Subcutaneous abdominal adipose tissue (tissue), 5 donors: ENCODE measurements around the gene SH2D1B.

Source experiments
- H3K27ac ChIP-seq: one replicate; pipeline ENCODE4 v1.7.0; 2013; ENCODE audit warnings: low read depth, mild to moderate bottlenecking, inconsistent platforms, low read length, moderate library complexity
- H3K27me3 ChIP-seq, 5 donors: one replicate each; pipeline ENCODE4 v1.7.0; 2013; ENCODE audit warnings: low read length in 5 of 5, inconsistent platforms in 1 of 5; ENCODE audit not compliant: control insufficient read depth in 5 of 5, insufficient read depth in 4 of 5
- H3K36me3 ChIP-seq, 5 donors: one replicate each; pipeline ENCODE4 v1.7.0; 2013; ENCODE audit warnings: low read length in 5 of 5; ENCODE audit not compliant: control insufficient read depth in 5 of 5, insufficient read depth in 5 of 5
- H3K4me1 ChIP-seq, 5 donors: one replicate each; pipeline ENCODE4 v1.7.0; 2013; ENCODE audit warnings: low read length in 5 of 5, mild to moderate bottlenecking in 3 of 5, moderate library complexity in 1 of 5; ENCODE audit not compliant: control insufficient read depth in 5 of 5, insufficient read depth in 5 of 5
- H3K4me3 ChIP-seq, 5 donors: one replicate each; pipeline ENCODE4 v1.7.0; 2013; ENCODE audit warnings: low read length in 5 of 5, low read depth in 1 of 5
- H3K9ac ChIP-seq, 5 donors: one replicate each; pipeline ENCODE4 v1.7.0; 2013; ENCODE audit warnings: low read length in 5 of 5, mild to moderate bottlenecking in 4 of 5, moderate library complexity in 3 of 5
- H3K9me3 ChIP-seq, 5 donors: one replicate each; pipeline ENCODE4 v1.7.0; 2013; ENCODE audit warnings: low read length in 5 of 5; ENCODE audit not compliant: control insufficient read depth in 5 of 5
- donor health status: healthy.
- donor health status: healthy.
- donor health status: healthy.
- donor health status: healthy.
- donor health status: healthy.

The SH2D1B gene

GRCh38 chr1:162389021-162389818 is 22.7 kb downstream of the SH2D1B start:
- Histone ChIP-seq H3K27ac (no peak overlapping the region), H3K9ac (no peak overlapping the region), H3K27me3 (no peaks in the 10 kb centered on the region), H3K4me3 (no peak overlapping the region), H3K9me3 (no peaks in the 10 kb centered on the region), H3K4me1 (peaks cover 0 to 5% (median 5%) of the 10 kb centered on the region in 5 donors), H3K36me3 (peaks cover 0 to 4% (median 0%) of the 10 kb centered on the region in 5 donors)

DNA sequence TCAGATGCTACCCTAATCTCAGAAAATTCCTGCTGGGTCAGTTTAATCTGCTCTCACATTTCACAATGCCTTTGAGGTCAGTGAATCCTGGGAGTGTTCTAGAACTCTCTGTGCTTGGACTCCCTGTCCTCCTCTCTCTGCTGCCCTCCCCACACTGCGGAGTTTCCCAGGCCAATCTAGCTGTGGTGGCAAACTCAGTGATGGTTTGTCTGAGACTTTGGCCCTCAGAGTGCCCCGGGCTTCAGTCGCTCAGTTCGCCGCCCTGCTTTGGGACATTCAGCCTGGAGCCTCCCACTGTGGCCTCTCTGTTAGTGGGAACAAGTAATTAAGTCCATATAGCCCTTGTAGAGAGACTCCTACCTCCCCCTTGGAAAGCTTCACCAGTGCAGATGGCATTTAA is 23.3 kb downstream of the SH2D1B start:
- peaks cover 0 to 7% (median 0%) of the 10 kb centered on the region in 5 donors for H3K36me3 ChIP-seq
- H3K27me3 ChIP-seq = no peaks in the 10 kb centered on the region
- no peak overlapping the region for H3K9ac ChIP-seq
- no peaks in the 10 kb centered on the region for H3K9me3 ChIP-seq
- no peak overlapping the region for H3K4me3 ChIP-seq
- peaks cover 0 to 5% (median 5%) of the 10 kb centered on the region in 5 donors for H3K4me1 ChIP-seq
- no peak overlapping the region for H3K27ac ChIP-seq

DNA sequence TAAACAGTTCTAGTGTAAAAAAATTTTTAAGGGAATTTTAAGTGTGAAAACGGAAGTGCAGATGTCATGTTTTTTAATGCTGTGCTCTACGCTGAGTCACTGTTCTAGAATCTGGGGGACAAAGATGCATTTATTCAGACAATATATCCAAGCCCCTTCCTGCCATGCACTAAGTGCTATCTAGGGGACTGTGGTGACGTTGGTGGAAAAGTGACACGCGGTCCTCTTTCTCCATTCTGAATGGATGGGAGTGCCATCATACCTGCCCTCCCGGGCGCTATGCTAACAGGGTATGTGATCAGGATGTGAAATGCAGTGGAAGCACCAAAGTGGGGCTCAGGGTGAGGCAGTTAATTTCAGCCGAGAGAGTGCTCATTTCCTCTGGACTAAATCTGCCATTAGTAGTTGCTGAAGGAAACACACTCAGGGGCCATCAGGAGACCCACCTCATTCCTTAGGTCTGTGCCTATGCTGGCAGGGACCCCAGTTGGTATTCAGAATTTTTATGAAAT is 23.8 kb downstream of the SH2D1B start:
- Histone ChIP-seq H3K27ac (no peak overlapping the region), H3K4me1 (peaks cover 0 to 5% (median 5%) of the 10 kb centered on the region in 5 donors), H3K27me3 (no peaks in the 10 kb centered on the region), H3K9ac (no peak overlapping the region), H3K36me3 (peaks cover 0 to 11% (median 0%) of the 10 kb centered on the region in 5 donors), H3K4me3 (no peak overlapping the region), H3K9me3 (no peaks in the 10 kb centered on the region)

DNA sequence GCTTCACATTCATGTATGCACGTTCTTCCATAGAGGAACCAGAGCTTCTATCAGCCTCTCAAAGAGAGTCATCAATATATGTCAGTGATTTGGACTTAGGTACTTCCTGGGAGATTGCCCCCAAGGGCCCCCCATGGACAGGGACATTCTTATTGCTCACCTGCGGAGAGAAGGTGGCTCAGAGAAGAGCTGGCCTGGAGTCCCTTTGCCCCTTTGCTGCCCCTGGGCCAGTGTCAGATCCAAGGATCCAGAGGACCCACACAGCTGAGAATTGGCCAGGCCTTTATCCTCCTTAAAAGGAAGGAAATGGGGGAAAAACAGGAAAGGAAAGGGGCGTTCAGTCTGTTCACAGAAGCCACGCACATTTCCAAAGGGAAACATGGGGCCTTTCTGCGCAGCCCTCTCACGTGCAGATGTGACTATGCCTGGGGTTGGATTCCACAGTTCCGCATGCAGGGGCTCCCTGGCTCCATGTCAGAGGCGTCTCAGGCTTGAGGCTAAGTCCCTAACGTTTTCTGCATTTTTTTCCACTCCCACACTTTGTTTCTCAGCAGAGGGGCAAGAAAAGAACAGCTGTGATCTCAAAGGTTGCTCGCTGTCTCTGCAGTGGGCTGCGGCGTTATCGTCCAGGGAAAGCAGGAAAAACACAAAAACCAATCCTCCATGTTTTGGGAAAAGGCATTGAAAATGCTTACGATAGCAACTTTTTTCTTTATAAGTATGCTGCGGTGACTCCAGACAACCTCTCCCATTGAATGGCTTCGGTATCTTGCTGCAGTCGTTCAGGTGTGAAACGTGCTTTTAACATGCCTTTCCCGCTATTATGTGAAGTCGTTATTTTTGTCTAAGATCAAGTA is 24.5 kb downstream of the SH2D1B start:
- Histone ChIP-seq H3K9me3 (no peaks in the 10 kb centered on the region), H3K27ac (no peak overlapping the region), H3K36me3 (peaks cover 0 to 12% (median 0%) of the 10 kb centered on the region in 5 donors), H3K9ac (no peak overlapping the region), H3K4me3 (no peak overlapping the region), H3K4me1 (peaks cover 0 to 5% (median 5%) of the 10 kb centered on the region in 5 donors), H3K27me3 (no peaks in the 10 kb centered on the region)

DNA sequence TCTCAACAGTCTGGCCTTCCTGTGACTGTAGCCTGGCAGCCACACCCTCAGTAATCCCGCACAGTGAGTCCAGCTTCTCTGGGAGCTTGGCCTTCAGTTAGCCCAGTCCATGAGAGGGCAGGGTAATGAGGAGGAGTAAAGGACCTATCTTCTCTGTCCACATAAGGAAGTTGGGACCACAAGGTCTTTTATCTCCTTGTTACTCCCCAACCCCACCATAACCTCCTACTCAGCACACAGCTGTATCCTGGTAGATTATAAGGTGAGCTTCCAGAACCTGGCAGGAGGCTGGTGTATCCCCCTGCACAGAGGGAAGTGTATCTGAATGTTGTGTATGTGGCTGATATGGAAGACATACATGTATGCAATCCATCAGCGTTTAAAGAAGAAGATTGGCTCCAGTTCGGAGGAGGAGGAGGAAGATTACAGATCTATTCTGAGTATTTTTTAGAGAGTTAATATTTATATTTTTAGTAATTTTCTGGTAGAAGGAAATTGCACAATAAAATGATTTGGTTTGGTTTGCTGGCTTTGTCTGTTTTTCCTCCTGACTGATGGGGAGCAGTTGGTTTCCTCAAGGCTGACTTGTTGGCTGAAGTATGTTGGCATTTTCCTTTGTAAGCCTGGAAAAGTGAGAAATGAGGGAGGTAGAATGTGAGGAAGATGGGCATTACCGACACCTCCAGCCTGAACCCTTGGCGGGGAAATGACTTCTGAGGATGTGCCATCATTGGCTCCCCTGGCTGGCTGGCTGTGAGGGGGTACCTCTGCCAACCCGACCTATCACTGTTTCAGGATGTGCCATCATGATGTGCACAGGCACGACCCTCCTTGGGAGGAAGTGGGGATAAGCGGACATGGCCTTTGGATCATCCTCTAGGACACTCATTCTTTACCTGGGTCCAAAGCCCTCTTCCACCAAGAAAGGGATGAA is 25.4 kb downstream of the SH2D1B start:
- Histone ChIP-seq H3K27ac (no peak overlapping the region), H3K36me3 (peaks cover 0 to 12% (median 0%) of the 10 kb centered on the region in 5 donors), H3K9me3 (no peaks in the 10 kb centered on the region), H3K4me1 (peaks cover 0 to 5% (median 0%) of the 10 kb centered on the region in 5 donors), H3K4me3 (no peak overlapping the region), H3K9ac (no peak overlapping the region), H3K27me3 (no peaks in the 10 kb centered on the region)

- H3K9ac ChIP-seq = no peak overlapping the region
- H3K9me3 ChIP-seq = no peaks in the 10 kb centered on the region
- no peaks in the 10 kb centered on the region for H3K27me3 ChIP-seq
- peaks cover 0 to 12% (median 0%) of the 10 kb centered on the region in 5 donors for H3K36me3 ChIP-seq
- no peak overlapping the region for H3K27ac ChIP-seq
- no peak overlapping the region for H3K4me3 ChIP-seq
- H3K4me1 ChIP-seq = peaks cover 0 to 5% (median 0%) of the 10 kb centered on the region in 5 donors
Observed at GRCh38 chr1:162385702-162386101, 26.2 kb downstream of the SH2D1B start.

DNA sequence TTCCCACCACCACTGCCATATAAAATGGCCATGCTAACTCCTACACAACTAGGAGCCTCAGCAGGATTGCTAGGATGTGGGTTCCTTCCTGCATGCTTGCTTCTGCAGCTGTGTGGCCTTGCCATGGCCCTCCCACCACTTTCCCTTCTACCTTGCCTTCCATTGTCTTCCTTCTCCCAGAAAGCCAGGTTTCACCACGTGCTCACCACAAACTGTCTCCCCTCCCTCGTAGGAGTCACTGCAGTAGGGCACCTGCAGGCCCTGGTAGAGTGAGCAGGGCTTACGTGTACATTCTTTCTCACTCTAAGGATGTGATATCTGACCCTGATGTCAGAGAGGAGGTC is 26.7 kb downstream of the SH2D1B start:
- Histone ChIP-seq H3K27me3 (no peaks in the 10 kb centered on the region), H3K27ac (no peak overlapping the region), H3K4me3 (no peak overlapping the region), H3K4me1 (peaks cover 0 to 5% (median 3%) of the 10 kb centered on the region in 5 donors), H3K9me3 (no peaks in the 10 kb centered on the region), H3K9ac (no peak overlapping the region), H3K36me3 (peaks cover 0 to 12% (median 0%) of the 10 kb centered on the region in 5 donors)

DNA sequence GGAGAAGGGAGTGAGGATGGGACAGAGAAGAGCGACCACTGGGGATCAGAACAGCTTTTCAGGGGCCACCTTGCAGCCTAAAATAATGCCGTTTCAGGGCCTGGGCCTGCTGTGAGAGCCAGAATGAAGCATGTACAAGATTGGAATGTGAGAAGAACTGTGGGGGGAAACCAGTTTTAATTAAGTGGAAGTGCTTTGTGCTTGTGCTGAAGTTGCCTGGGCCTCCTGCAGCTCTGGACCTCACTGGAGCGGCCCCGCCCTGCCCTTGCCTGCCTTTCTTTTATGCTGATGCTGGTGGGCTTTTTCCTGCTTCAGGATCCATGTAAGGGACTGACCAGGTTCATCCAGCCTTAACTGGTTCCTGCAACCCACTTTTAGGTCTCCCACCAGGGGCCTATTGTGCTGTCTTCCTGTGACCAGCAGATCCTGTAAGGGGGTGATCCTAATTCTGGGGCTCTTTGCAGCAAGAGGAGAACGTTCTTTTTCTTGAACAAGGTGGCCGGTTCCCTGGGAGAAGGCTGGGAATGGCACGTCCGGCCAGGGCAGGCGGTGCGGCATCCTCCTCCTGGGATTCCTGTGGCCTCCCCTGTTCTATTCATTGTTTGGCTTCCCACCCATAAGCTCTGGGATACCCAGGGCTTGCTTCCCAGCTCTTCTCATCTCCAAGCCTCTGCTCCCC is 27.2 kb downstream of the SH2D1B start:
- H3K4me3 ChIP-seq = no peak overlapping the region
- H3K36me3 ChIP-seq = peaks cover 0 to 12% (median 0%) of the 10 kb centered on the region in 5 donors
- no peak overlapping the region for H3K27ac ChIP-seq
- H3K27me3 ChIP-seq = no peaks in the 10 kb centered on the region
- no peak overlapping the region for H3K9ac ChIP-seq
- no peaks in the 10 kb centered on the region for H3K9me3 ChIP-seq
- peaks cover 0 to 6% (median 3%) of the 10 kb centered on the region in 5 donors for H3K4me1 ChIP-seq

GRCh38 chr1:162384116-162384515 is 27.8 kb downstream of the SH2D1B start:
- Histone ChIP-seq H3K36me3 (peaks cover 0 to 12% (median 0%) of the 10 kb centered on the region in 5 donors), H3K4me1 (peaks cover 0 to 6% (median 1%) of the 10 kb centered on the region in 5 donors), H3K27me3 (no peaks in the 10 kb centered on the region), H3K27ac (no peak overlapping the region), H3K9ac (no peak overlapping the region), H3K9me3 (no peaks in the 10 kb centered on the region), H3K4me3 (no peak overlapping the region)
